IPS-18a (cell line): ENCODE results near the gene NTM.

ENCODE experiments used
- H3K27ac ChIP-seq: one replicate; pipeline ENCODE4 v1.5.1; 2013; ENCODE audit warnings: low read length
- H3K27me3 ChIP-seq: one replicate; pipeline ENCODE4 v1.6.1; 2013; ENCODE audit warnings: mild to moderate bottlenecking, low read length; ENCODE audit not compliant: control insufficient read depth, insufficient read depth
- H3K36me3 ChIP-seq: one replicate; pipeline ENCODE4 v1.6.1; 2013; ENCODE audit warnings: low read depth, low read length; ENCODE audit not compliant: control insufficient read depth
- H3K4me1 ChIP-seq: one replicate; pipeline ENCODE4 v1.6.1; 2013; ENCODE audit warnings: low read depth, low read length; ENCODE audit not compliant: control insufficient read depth
- H3K4me3 ChIP-seq: one replicate; pipeline ENCODE4 v1.5.1; 2013; ENCODE audit warnings: low read length
- H3K9ac ChIP-seq: one replicate; pipeline ENCODE4 v1.6.1; 2013; ENCODE audit warnings: mild to moderate bottlenecking, low read length, moderate library complexity
- H3K9me3 ChIP-seq: one replicate; pipeline ENCODE4 v1.6.1; 2013; ENCODE audit warnings: low read depth, low read length; ENCODE audit not compliant: control insufficient read depth

Gene NTM

DNA sequence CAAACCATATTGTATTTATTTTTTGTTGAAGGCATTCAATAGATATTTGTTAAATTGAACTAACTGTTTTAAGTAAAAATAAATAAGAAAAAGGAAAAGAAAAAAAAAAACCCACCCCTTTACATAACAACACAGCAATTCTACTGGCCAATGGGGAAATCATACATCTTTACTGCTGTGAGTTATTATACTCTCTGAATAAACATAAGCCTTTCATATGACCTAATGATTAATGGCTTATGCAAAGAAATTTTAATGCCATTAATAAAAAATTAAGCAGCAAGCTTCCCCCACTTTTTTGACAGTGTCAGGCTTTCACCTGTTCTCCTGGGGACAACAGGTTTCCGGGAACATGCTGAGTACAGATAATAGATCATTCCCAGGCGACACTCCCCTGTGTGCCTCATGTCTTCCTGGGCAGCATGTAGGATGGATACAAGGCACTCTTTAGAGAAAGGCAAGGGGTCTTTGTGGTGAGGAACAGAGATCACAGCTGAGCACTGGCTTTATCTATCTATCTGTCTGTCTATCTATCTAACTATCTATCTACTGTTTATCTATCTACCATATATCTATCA lies 676.0 kb downstream of the NTM start:
- Histone ChIP-seq H3K9ac (no peak overlapping the region), H3K36me3 (no peaks in the 10 kb centered on the region), H3K27me3 (no peaks in the 10 kb centered on the region), H3K27ac (no peak overlapping the region), H3K4me3 (no peak overlapping the region), H3K4me1 (peaks cover 29% of the 10 kb centered on the region), H3K9me3 (no peaks in the 10 kb centered on the region)

DNA sequence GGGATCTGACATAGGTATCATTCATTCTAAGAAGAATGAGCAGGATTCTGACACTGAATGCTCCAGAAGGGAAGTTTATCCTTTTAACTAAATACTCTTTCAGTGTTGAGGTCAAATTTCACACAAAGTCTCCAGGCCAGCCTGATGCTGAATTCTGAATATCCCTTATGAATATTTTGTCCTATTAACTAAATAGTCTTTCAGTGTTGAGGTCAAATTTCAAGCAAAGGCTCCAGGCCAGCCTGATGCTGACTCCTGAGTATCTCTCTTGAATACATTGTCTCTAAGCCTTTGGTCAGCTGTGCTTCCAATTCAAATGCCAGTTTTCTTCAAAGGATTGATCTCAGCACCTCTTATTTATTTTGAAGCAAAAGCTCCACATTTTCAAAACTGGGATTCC lies 676.8 kb downstream of the NTM start:
- Histone ChIP-seq H3K9ac (no peak overlapping the region), H3K4me3 (no peak overlapping the region), H3K9me3 (no peaks in the 10 kb centered on the region), H3K36me3 (no peaks in the 10 kb centered on the region), H3K4me1 (peaks cover 29% of the 10 kb centered on the region), H3K27ac (no peak overlapping the region), H3K27me3 (no peaks in the 10 kb centered on the region)

DNA sequence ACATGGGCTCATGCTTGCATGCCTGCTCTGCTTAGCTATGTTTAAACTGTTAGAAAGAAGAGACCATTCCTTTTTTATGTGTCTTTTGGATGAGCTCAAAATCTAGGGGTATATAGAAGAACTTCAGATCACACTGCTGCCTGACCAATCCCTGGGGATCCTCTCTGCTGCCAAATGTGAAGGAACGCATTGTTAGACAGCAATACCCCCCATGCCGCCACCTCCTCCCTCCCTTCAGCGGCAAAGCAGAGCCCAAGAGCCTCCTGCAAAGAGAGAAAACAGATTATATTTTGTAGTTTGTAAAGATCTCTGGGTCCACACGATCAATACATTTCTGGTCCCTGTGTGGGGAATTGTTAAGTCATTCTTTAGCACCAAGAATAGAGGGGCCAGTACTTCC lies 677.6 kb downstream of the NTM start:
- no peak overlapping the region for H3K27ac ChIP-seq
- H3K9me3 ChIP-seq, result no peaks in the 10 kb centered on the region
- H3K4me1 ChIP-seq, result peaks cover 29% of the 10 kb centered on the region
- H3K9ac ChIP-seq, result no peak overlapping the region
- H3K4me3 ChIP-seq, result no peak overlapping the region
- no peaks in the 10 kb centered on the region for H3K36me3 ChIP-seq
- H3K27me3 ChIP-seq, result no peaks in the 10 kb centered on the region

DNA sequence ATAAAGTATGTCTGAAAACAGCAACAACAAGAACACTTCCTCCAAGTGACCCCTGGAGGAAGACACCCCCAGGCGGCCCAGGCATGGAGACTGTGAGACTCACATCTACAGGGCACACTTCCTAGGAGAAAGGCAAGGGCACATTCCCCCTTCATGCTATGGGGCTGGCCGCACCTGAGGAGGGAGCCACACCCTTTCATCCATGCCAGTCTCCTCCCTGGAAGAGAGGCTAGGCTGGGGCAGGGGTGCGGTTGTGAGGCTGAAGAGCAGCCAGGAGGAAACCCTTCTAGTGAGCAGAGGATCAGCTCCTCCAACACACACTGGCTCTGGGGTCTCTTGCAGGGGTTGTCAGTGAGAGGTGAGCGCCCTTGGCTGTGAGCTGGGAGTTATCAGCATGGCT lies 678.8 kb downstream of the NTM start:
- H3K27ac ChIP-seq, result no peak overlapping the region
- no peaks in the 10 kb centered on the region for H3K36me3 ChIP-seq
- no peaks in the 10 kb centered on the region for H3K9me3 ChIP-seq
- H3K27me3 ChIP-seq, result no peaks in the 10 kb centered on the region
- peaks cover 29% of the 10 kb centered on the region for H3K4me1 ChIP-seq
- no peak overlapping the region for H3K9ac ChIP-seq
- H3K4me3 ChIP-seq, result no peak overlapping the region

DNA sequence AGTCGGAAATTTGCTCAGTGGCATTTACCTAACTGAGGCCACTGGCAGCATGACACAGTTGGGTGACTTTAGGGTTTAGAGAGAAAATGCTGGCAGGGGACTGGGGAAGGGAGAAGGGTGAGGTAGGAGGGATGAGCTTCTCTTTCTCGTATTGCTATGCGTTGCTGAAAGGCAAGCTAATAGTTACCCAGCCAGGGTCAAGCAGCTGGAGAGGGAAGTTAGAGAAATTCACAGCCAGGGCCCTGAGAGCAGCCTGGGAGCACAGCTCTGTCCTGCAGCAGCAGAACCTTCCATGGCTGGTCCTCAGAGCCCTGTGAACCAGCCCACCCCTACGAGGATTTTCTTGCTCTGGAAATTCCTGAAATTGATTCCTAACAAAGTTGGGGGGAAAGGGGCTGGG lies 679.6 kb downstream of the NTM start:
- H3K9me3 ChIP-seq, result no peaks in the 10 kb centered on the region
- H3K4me3 ChIP-seq, result no peak overlapping the region
- no peaks in the 10 kb centered on the region for H3K36me3 ChIP-seq
- H3K4me1 ChIP-seq, result peaks cover 29% of the 10 kb centered on the region
- no peak overlapping the region for H3K27ac ChIP-seq
- no peaks in the 10 kb centered on the region for H3K27me3 ChIP-seq
- H3K9ac ChIP-seq, result no peak overlapping the region

DNA sequence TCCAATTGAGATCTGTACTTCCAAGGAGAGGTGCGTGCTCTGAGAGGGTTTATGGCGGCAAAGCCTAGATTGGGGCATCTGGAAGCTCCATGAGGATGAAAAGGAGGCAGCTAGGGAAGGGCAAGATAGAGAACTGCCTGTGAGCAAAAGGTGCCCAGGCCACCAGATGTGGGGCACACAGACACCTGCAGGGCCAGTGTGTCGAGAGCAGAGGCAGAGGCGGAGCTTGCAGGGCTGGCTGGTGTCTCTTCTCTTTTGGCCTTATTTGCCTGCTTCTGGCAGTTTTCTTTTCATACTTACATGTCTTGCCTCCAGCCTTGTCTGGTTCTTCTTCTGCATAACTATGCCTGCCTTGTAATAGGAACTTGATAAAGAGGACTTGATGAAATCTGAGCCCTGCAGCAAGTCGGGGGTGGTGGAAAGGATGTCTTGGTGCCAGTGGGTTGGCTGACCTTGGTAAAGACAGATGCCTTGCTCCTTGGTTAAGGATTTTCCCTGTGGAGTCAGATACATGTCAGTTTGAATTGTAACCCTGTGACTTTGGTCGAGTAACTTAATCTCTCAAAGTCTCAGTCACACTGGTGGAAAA lies 680.3 kb downstream of the NTM start:
- H3K36me3 ChIP-seq, result no peaks in the 10 kb centered on the region
- H3K27me3 ChIP-seq, result no peaks in the 10 kb centered on the region
- peaks cover 29% of the 10 kb centered on the region for H3K4me1 ChIP-seq
- H3K9me3 ChIP-seq, result no peaks in the 10 kb centered on the region
- no peak overlapping the region for H3K27ac ChIP-seq
- H3K9ac ChIP-seq, result no peak overlapping the region
- H3K4me3 ChIP-seq, result no peak overlapping the region

DNA sequence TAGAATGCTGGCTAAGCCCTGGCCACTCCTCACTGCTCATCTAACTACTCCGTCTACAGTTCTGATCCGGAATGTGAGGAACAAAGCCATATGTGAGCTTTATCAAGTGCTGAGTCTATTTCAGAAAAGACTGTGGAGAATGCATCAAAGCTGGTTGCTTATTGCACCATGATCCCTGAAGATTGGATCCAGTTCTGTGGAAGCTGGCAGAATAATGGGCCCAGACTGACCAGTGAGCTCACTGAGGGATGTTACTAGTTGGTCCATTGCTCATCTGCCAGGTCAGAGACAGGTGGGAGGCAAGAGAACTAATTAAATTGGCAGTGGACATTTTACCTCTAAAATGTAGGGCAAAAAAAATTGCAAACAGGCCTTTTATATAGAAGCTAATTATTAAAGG lies 681.3 kb downstream of the NTM start:
- Histone ChIP-seq H3K9me3 (no peaks in the 10 kb centered on the region), H3K4me1 (peaks cover 28% of the 10 kb centered on the region)

DNA sequence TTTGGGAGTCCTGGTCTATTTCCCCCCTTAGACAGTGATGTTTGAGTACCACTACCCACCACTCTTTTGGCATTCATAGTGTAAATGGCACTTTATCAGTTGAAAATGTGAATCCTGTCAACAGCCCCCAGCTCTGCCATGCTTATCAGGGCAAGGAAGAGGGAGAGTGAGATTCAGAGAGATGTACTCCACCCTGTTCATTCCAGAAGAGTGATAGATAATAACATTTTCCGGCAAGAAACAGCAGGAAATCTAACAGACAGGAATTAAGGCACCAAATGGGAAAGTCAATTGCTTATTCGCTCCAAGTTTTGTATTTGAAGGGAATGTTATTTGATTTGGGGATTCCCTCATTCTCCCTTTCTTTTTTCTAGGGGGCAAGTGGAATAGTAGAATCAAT lies 681.9 kb downstream of the NTM start:
- no peak overlapping the region for H3K9ac ChIP-seq
- no peaks in the 10 kb centered on the region for H3K27me3 ChIP-seq
- H3K9me3 ChIP-seq, result no peaks in the 10 kb centered on the region
- peaks cover 22% of the 10 kb centered on the region for H3K4me1 ChIP-seq
- no peak overlapping the region for H3K4me3 ChIP-seq
- no peak overlapping the region for H3K27ac ChIP-seq
- no peaks in the 10 kb centered on the region for H3K36me3 ChIP-seq

More for the DNA sequence above, 681.3 kb downstream of the NTM start:
- H3K27me3 ChIP-seq, result no peaks in the 10 kb centered on the region
- no peaks in the 10 kb centered on the region for H3K36me3 ChIP-seq
- H3K9ac ChIP-seq, result no peak overlapping the region
- H3K4me3 ChIP-seq, result no peak overlapping the region
- no peak overlapping the region for H3K27ac ChIP-seq

DNA sequence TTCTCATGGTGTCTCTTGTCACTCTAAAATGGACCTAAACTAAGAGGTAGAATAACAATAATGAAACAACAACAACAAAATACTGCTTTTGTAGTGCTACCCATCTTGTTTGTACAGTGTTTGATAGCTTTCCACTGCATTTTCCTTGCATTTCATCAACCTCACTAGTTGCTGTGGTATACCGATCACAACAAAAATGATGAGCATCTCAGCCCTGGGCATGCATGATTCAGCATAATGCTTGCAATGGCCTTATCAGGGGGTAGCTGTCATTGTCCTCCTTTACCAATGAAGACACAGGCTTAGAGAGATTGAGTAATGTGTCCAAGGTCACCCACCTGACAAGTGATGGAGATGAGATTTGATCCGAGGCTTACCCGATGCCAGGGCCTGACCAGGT lies 682.5 kb downstream of the NTM start:
- no peaks in the 10 kb centered on the region for H3K27me3 ChIP-seq
- no peak overlapping the region for H3K4me3 ChIP-seq
- H3K4me1 ChIP-seq, result peaks cover 20% of the 10 kb centered on the region
- H3K36me3 ChIP-seq, result no peaks in the 10 kb centered on the region
- no peaks in the 10 kb centered on the region for H3K9me3 ChIP-seq
- no peak overlapping the region for H3K9ac ChIP-seq
- no peak overlapping the region for H3K27ac ChIP-seq

DNA sequence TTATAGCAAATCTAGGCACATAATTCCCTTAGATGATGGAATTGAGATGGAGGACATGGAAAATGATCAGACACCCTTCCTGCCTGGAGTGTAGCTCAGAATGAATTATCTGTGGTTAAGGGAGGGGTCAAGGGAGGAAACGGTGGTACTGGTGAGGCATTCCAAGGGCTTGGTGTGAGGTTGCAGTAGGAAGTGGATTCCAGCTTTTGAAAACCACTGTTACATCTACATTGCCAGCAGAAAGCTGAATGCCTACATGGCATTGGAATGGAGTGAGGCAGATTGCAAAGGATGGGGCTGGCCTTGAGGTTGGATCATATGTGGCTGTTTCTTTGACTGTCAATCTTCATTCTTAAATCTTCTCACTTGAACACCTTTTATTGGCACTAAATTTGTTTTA lies 684.4 kb downstream of the NTM start:
- Histone ChIP-seq H3K36me3 (no peaks in the 10 kb centered on the region), H3K4me1 (peaks cover 15% of the 10 kb centered on the region), H3K27ac (no peak overlapping the region), H3K27me3 (no peaks in the 10 kb centered on the region), H3K4me3 (no peak overlapping the region), H3K9me3 (no peaks in the 10 kb centered on the region), H3K9ac (no peak overlapping the region)

DNA sequence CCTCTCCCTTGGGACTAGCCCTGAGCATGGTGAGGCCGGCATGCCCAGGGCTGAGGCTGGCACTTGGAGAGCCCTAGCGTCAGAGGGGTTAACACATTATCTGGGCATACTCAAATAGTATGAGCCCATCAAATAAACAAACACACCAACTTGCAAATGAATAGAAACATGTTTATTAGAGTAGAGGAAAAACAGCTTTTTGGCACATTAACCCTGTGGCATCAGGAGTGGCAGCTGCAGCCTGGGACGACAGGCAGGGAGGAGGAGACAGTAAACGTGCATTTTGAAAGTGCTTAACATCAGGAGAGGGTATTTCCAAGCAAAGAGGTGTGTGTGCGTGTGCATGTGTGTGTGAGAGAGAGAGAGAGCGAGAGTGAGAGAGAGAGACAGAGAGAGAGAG lies 684.9 kb downstream of the NTM start:
- H3K27ac ChIP-seq, result no peak overlapping the region
- H3K27me3 ChIP-seq, result no peaks in the 10 kb centered on the region

DNA sequence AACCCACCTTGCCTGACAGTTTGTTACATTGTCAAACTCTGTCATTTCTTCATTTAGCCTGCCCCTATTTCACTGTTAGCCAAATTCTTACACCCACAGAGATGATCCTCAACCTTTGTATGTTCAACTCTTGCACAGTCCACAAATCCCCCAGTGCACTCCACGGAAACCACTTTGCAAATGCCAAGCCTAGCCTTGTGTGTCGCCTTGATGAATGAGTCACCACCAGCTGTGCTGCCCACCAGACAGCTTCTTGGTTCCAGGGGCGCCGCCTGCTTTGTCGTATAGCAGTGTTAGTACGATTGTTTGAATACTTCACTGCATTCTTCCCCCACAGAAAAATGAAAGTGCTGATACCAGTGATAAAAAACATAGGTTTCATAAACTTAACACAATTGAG lies 686.3 kb downstream of the NTM start:
- Histone ChIP-seq H3K36me3 (no peaks in the 10 kb centered on the region), H3K27me3 (no peaks in the 10 kb centered on the region), H3K9ac (no peak overlapping the region), H3K4me3 (no peak overlapping the region), H3K9me3 (no peaks in the 10 kb centered on the region), H3K27ac (no peak overlapping the region), H3K4me1 (no peaks in the 10 kb centered on the region)

More for the DNA sequence above, 684.9 kb downstream of the NTM start:
- no peaks in the 10 kb centered on the region for H3K9me3 ChIP-seq
- H3K4me1 ChIP-seq, result peaks cover 10% of the 10 kb centered on the region
- no peak overlapping the region for H3K4me3 ChIP-seq
- H3K36me3 ChIP-seq, result no peaks in the 10 kb centered on the region
- H3K9ac ChIP-seq, result no peak overlapping the region
